Measurements from ENCODE around the gene SYT1.

DNA sequence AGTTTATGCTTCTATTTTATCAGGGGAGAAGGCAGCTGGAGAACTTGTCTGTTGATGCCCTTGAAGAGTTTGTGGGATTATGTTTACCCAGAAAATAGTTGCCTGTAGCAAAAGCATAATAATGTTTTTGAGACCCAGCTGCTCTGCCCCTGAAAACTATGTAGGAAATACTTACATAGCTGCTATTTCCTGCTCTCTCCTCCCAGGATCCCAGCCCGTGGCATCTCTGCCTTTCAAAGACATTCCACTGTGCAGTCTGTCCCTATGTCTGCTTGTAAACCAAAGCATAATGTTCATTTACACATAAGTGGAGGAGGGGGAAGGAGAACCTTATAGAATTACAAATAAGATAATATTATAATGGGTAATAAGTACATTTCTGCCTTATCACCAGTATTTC is 198.7 kb downstream of the SYT1 start:
- TF ChIP-seq, protein P1, sequence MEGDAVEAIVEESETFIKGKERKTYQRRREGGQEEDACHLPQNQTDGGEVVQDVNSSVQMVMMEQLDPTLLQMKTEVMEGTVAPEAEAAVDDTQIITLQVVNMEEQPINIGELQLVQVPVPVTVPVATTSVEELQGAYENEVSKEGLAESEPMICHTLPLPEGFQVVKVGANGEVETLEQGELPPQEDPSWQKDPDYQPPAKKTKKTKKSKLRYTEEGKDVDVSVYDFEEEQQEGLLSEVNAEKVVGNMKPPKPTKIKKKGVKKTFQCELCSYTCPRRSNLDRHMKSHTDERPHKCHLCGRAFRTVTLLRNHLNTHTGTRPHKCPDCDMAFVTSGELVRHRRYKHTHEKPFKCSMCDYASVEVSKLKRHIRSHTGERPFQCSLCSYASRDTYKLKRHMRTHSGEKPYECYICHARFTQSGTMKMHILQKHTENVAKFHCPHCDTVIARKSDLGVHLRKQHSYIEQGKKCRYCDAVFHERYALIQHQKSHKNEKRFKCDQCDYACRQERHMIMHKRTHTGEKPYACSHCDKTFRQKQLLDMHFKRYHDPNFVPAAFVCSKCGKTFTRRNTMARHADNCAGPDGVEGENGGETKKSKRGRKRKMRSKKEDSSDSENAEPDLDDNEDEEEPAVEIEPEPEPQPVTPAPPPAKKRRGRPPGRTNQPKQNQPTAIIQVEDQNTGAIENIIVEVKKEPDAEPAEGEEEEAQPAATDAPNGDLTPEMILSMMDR (IDR thresholded peaks at IDR 0.05; ENCODE audit: control extremely low read depth in 1 of 3, insufficient read depth in 1 of 3, low read depth in 1 of 3, low read length in 3 of 3): no peak
- no peak for TF ChIP-seq EZH2 (IDR thresholded peaks at IDR 0.05; ENCODE audit: low read depth, low read length, severe bottlenecking)
- no peak for TF ChIP-seq YY1 (IDR thresholded peaks at IDR 0.05; ENCODE audit: low read depth, low read length)

All from H1 (cell line).